ENCODE measurements around the gene AKAP7.

DNA sequence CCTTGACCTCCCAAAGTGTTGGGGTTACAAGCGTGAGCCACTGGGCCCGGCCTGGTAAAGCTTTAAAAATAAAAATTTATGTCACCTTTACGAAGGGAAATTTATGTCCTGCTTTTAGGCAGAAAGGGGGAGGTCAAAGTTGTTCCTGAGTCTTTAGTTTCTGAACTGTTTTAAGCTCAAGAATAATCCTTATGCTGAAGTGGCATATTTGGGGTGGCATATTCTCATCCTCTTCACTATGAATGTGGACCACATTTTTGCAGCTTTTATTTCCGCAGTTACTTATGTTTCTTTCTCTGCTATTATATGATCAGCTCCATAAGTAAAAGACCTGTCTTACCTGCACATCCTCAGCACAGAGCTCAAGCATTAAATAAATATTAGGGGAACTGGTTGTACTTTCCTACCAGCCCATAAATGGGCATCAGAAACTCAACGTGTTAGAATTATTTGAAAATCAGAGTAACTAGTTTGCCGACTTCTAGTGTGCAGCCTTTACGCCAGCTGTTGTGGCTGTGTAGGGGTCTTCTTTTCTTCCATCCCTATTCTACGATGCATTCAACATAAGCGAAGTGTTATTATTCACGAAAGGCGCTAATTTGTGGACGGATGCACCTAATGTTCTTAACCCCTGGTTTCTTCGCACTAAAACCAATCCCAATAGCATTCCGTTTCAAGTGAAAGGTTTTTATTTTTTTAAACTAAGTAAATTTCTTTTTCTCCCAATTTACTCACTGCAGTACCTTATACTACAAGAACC lies 867 bp upstream of the AKAP7 start:
- TF ChIP-seq, protein P1, sequence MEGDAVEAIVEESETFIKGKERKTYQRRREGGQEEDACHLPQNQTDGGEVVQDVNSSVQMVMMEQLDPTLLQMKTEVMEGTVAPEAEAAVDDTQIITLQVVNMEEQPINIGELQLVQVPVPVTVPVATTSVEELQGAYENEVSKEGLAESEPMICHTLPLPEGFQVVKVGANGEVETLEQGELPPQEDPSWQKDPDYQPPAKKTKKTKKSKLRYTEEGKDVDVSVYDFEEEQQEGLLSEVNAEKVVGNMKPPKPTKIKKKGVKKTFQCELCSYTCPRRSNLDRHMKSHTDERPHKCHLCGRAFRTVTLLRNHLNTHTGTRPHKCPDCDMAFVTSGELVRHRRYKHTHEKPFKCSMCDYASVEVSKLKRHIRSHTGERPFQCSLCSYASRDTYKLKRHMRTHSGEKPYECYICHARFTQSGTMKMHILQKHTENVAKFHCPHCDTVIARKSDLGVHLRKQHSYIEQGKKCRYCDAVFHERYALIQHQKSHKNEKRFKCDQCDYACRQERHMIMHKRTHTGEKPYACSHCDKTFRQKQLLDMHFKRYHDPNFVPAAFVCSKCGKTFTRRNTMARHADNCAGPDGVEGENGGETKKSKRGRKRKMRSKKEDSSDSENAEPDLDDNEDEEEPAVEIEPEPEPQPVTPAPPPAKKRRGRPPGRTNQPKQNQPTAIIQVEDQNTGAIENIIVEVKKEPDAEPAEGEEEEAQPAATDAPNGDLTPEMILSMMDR (IDR thresholded peaks at IDR 0.05), result no peak
- TF ChIP-seq EZH2 (IDR thresholded peaks at IDR 0.05; ENCODE audit: borderline replicate concordance, insufficient read depth, low read depth, low read length, poor library complexity, severe bottlenecking), result no peak

Measured in B cell (primary cell).